DOHH2 (cell line): ENCODE data around the gene RPAP3.
A peak's percentile ranks its signal among the peaks of the same experiment; 100 is the strongest.

Experiments
- H3F3A ChIP-seq: fragments of 200-600 bp; sonication (generic), shearing (Covaris generic); 2 replicates; pipeline ENCODE4 v1.6.0; 2016; ENCODE audit warnings: antibody characterized with exemption, mild to moderate bottlenecking; ENCODE audit not compliant: control insufficient read depth, insufficient read depth
- H3K27ac ChIP-seq: fragments of 200-600 bp; sonication (generic); 2 replicates; pipeline ENCODE4 v1.5.1; 2014; ENCODE audit warnings: low read depth, mild to moderate bottlenecking, low read length, moderate library complexity
- H3K27me3 ChIP-seq: fragments of 200-600 bp; sonication (generic); 2 replicates; pipeline ENCODE4 v1.6.1; 2014; ENCODE audit warnings: mild to moderate bottlenecking, low read length, mixed read lengths; ENCODE audit not compliant: control insufficient read depth
- H3K36me3 ChIP-seq: fragments of 200-600 bp; sonication (generic); 2 replicates; pipeline ENCODE4 v1.6.1; 2014; ENCODE audit warnings: mild to moderate bottlenecking, low read length, moderate library complexity, mixed read lengths; ENCODE audit not compliant: control insufficient read depth
- H3K4me1 ChIP-seq: fragments of 200-600 bp; sonication (generic); 2 replicates; pipeline ENCODE4 v1.6.1; 2014; ENCODE audit warnings: mild to moderate bottlenecking, low read length, mixed read lengths; ENCODE audit not compliant: control insufficient read depth
- H3K4me2 ChIP-seq: fragments of 200-600 bp; sonication (generic); 2 replicates; pipeline ENCODE4 v1.6.0; 2014; ENCODE audit warnings: mild to moderate bottlenecking, low read length, moderate library complexity
- H3K4me3 ChIP-seq: fragments of 200-600 bp; sonication (generic); 2 replicates; pipeline ENCODE4 v1.5.1; 2014; ENCODE audit warnings: mild to moderate bottlenecking, low read length, mixed read lengths
- H3K79me2 ChIP-seq: fragments of 200-600 bp; sonication (generic); 2 replicates; pipeline ENCODE4 v1.6.1; 2014; ENCODE audit warnings: mild to moderate bottlenecking, low read length, mixed read lengths; ENCODE audit not compliant: control insufficient read depth
- H3K9me2 ChIP-seq: fragments of 200-600 bp; sonication (generic); replicated peaks from 2 replicates; pipeline ENCODE4 v1.6.1; 2014; ENCODE audit warnings: mild to moderate bottlenecking, low read length, mixed read lengths; ENCODE audit not compliant: control insufficient read depth
- H3K9me3 ChIP-seq: fragments of 200-600 bp; sonication (generic); 2 replicates; pipeline ENCODE4 v1.6.1; 2014; ENCODE audit warnings: antibody characterized with exemption, low read length, mixed read lengths; ENCODE audit not compliant: control insufficient read depth, insufficient read depth
- H4K20me1 ChIP-seq: fragments of 200-600 bp; sonication (generic); 2 replicates; pipeline ENCODE4 v1.6.0; 2014; ENCODE audit warnings: low read depth, mild to moderate bottlenecking, antibody characterized with exemption, low read length, moderate library complexity; ENCODE audit not compliant: control insufficient read depth, insufficient read depth
- CTCF ChIP-seq: fragments of 200-600 bp; sonication (generic); IDR thresholded peaks from one replicate; pipeline ENCODE4 v1.5.1; 2014; ENCODE audit warnings: antibody characterized with exemption, mild to moderate bottlenecking, low read depth, low read length; ENCODE audit not compliant: poor library complexity, severe bottlenecking
- EZH2phosphoT487 ChIP-seq: fragments of 200-600 bp; sonication (generic); IDR thresholded peaks from 2 replicates; pipeline ENCODE4 v1.6.1; 2017; ENCODE audit warnings: borderline replicate concordance, mild to moderate bottlenecking, antibody characterized with exemption, low read length, moderate library complexity, mixed read lengths

RPAP3 gene

DNA sequence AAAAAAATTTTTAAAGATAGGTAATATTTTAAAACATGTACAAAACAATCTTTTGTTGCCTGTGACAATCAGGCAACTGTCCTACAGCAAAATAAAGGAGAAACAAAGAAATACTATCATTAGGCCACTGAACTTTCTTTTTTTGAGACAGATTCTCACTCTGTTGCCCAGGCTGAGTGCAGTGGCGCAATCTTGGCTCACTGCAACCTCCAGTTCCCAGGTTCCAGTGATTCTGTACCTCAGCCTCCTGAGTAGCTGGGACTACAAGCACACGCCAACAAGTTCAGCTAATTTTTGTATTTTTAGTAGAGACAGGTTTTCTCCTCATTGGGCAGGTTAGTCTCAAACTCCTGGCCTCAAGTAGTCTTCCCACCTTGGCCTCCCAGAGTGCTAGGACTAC is 16.6 kb downstream of the RPAP3 start:
- no peak for TF ChIP-seq EZH2phosphoT487
- no peak for TF ChIP-seq CTCF
- H3K4me2 ChIP-seq = no peak overlapping the region
- peaks cover 79% of the 10 kb centered on the region for H3K36me3 ChIP-seq
- H3K9me3 ChIP-seq = no peaks in the 10 kb centered on the region
- no peaks in the 10 kb centered on the region for H3K4me1 ChIP-seq
- H3K27ac ChIP-seq = no peak overlapping the region
- peaks cover 3% of the 10 kb centered on the region; the same call in 1 of the 2 replicates for H3F3A ChIP-seq
- H3K4me3 ChIP-seq = no peak overlapping the region
- H3K79me2 ChIP-seq = peaks cover 5% of the 10 kb centered on the region
- H3K27me3 ChIP-seq = no peaks in the 10 kb centered on the region
- no peaks in the 10 kb centered on the region for H4K20me1 ChIP-seq
- no peaks in the 10 kb centered on the region for H3K9me2 ChIP-seq

DNA sequence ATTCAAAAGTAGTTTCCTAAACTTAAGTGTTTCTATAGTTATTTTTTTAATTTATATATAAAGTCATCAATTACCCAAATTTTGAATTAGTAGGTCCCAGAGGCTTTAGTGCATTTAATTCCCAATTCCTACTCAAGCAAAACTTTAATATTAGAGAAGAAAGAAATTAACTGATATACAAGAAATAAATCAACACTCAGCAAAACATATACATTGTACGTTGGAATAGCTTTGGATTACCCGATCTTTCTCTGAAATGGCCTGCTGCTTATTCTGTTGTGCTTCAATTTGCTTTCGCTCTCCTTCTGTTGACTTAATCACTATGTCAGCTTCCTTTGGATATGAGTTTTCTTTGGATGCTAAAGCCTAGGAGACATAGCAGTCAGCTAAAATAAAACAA is 18.2 kb downstream of the RPAP3 start:
- no peaks in the 10 kb centered on the region for H3K9me2 ChIP-seq
- H3K9me3 ChIP-seq = no peaks in the 10 kb centered on the region
- no peak overlapping the region for H3K4me2 ChIP-seq
- peaks cover 75% of the 10 kb centered on the region for H3K36me3 ChIP-seq
- peaks cover 3% of the 10 kb centered on the region; the same call in 1 of the 2 replicates for H3F3A ChIP-seq
- no peaks in the 10 kb centered on the region for H3K79me2 ChIP-seq
- no peaks in the 10 kb centered on the region for H3K27me3 ChIP-seq
- no peak overlapping the region for H3K4me3 ChIP-seq
- TF ChIP-seq CTCF = no peak
- TF ChIP-seq EZH2phosphoT487 = no peak
- H4K20me1 ChIP-seq = no peaks in the 10 kb centered on the region
- H3K4me1 ChIP-seq = no peaks in the 10 kb centered on the region
- H3K27ac ChIP-seq = no peak overlapping the region

DNA sequence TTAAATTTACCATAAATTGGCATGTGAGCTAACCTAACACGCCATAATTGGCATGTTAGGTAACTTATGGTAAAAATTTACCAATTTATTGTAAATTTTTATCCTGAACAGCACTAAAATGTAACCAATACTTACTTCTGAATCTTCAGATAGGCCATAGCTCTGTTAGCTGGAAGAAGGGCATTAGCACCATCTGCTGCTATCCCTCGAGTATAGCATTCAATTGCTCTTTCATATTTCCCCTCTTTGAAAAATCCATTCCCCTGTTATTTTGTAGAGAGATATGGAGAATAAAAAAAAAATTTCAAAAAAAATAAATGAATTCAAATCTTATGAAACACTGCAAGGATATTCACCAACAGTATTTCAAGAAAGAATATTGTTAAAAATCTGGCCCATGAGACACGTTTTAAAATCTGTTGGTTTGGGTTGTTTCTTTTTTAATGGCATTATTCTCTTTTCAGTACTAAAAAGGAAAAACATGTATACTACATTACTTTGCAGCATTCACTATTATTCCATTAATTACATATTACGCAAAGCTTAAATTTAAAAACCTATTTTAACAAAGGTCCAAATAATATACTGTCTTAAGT is 19.1 kb downstream of the RPAP3 start:
- no peaks in the 10 kb centered on the region for H3K9me3 ChIP-seq
- H3K79me2 ChIP-seq = no peaks in the 10 kb centered on the region
- H3K27ac ChIP-seq = no peak overlapping the region
- H3K9me2 ChIP-seq = no peaks in the 10 kb centered on the region
- no peak overlapping the region for H3K4me2 ChIP-seq
- H4K20me1 ChIP-seq = no peaks in the 10 kb centered on the region
- H3K4me1 ChIP-seq = no peaks in the 10 kb centered on the region
- peaks cover 3% of the 10 kb centered on the region; the same call in 1 of the 2 replicates for H3F3A ChIP-seq
- no peaks in the 10 kb centered on the region for H3K27me3 ChIP-seq
- no peak overlapping the region for H3K4me3 ChIP-seq
- peak; percentile 45 for TF ChIP-seq CTCF
- no peak for TF ChIP-seq EZH2phosphoT487
- H3K36me3 ChIP-seq = peaks cover 75% of the 10 kb centered on the region
